Measurements from ENCODE around the gene INPP5B. TPM values are rescaled to one million over a fixed set of nuclear protein-coding genes. Genes with fewer than 3 reads are reported as not detected.

Gene INPP5B
- total RNA-seq, result 10 to 100 TPM in 2 of 4 donors, 1 to 10 TPM in 2; 6.7 to 12.8 (median 9.3) TPM
- 1 to 10 TPM; 3.8 to 6.6 (median 4.5) TPM for polyA plus RNA-seq
- long read RNA-seq, donor 1, result 0 reads
- long read RNA-seq, donor 2, partial matches to known transcripts, result 2 of 4 reads
- long read RNA-seq, donor 2, other reads (novel, unspliced or antisense), result 0 of 4 reads

DNA sequence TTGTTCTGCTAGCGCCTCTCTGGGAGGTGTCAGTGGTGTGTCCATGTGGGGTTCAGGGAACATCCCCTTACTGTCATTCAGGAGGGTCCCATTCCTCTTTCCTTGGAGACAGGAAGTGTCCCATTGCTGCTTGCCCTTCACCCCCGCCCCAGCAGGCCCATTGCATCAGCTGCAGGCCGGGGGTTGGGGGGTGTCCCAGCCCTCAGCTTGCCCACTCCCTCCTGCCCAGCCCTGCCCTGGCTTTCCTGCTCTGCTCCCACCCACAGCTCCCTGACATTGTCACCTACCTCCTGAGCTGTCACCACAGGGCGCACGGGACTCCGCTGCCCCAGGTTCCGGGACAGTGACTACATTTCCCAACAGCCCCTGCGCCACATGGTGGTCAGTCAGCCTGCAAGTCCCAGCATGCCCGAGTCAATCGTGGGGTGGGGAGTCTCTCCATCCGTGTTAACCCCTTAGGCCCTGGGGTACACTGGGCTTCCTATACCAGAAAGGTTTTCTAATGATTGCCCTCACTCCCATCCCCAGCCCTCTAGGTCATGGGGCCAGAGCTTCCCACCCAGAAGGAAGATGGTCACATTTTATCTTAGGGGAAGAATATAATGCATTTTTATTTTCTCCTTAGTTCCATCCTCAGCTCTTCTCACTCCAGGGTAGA is at the start of gene INPP5B:
INPP5B (minus strand) TSS at position 351 of the 658 bp plus-strand sequence. CDS start 745 bp downstream, outside the sequence.
- H3K9me3 ChIP-seq, result no peaks in the 10 kb centered on the region
- ATAC-seq (peak; percentile 86 to 97 (median 94)), DNase-seq (peak; percentile 92 to 94)
- peak within 1 kb of the TSS; percentile 87 for H3K27ac ChIP-seq
- no peak for TF ChIP-seq CTCF (IDR thresholded peaks at IDR 0.05)
- no peaks in the 10 kb centered on the region for H3K27me3 ChIP-seq (ENCODE audit: insufficient read depth in 3 of 3, low read length in 2 of 3)
- 0 to 3% (median 2%) methylated on average over 11 of the region's 11 CpGs for WGBS, 3 donors
- peak within 1 kb of the TSS; percentile 83 for H3K4me3 ChIP-seq
- peaks cover 0 to 34% of the 10 kb centered on the region in 2 donors for H3K36me3 ChIP-seq (ENCODE audit: insufficient read depth in 1 of 2, low read depth in 1 of 2)
- intact Hi-C loops (cut with DNase I), result no loop called here
- peaks cover 9% of the 10 kb centered on the region for H3K4me1 ChIP-seq

DNA sequence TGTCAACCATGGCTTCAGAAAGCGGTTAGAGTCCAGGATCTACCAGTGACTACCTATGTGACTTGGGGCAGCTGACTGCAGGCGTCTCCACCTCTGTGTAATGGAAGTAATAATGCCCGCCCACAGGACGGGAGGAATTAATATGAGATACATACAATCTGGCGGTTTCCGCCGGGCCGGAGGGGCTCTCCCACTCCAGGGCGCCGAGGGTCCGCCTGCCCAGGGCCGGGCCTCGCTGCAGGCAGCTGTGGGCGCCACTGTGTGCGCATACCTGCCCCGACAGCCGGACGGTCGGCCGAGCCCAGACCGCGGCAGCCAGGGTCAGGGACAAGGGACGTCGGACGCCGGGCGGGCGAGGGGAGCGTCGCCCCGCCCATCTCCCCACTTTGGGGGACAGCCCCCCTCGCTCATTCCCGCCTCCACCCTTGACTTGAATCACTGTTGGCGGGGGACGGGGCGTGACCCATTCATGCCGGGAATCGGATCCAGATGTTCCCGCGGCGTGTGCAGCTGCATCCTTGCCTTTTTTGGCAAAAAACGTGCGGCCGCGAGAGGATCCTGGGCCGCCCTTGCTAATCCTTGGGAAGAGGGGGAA is 49.0 kb upstream of the INPP5B start:
- no peaks in the 10 kb centered on the region for H3K27me3 ChIP-seq (ENCODE audit: insufficient read depth in 3 of 3, low read length in 2 of 3)
- TF ChIP-seq CTCF (IDR thresholded peaks at IDR 0.05), result no peak
- DNase-seq (peak; percentile 91 to 93), ATAC-seq (peak; percentile 13 to 36 (median 29))
- intact Hi-C loops (cut with DNase I), result no loop called here
- peaks cover 0 to 35% of the 10 kb centered on the region in 2 donors for H3K36me3 ChIP-seq (ENCODE audit: insufficient read depth in 1 of 2, low read depth in 1 of 2)
- H3K4me1 ChIP-seq, result peaks cover 42% of the 10 kb centered on the region
- WGBS, 3 donors, result 1 to 10% (median 6%) methylated on average over 45 to 46 of the region's 46 CpGs
- H3K9me3 ChIP-seq, result no peaks in the 10 kb centered on the region
- H3K27ac ChIP-seq, result peak overlapping the region; percentile 88
- H3K4me3 ChIP-seq, result peak overlapping the region; percentile 60

GRCh38 chr1:37994886-37995566 is 48.2 kb upstream of the INPP5B start:
- H3K36me3 ChIP-seq (ENCODE audit: insufficient read depth in 1 of 2, low read depth in 1 of 2), result peaks cover 0 to 32% of the 10 kb centered on the region in 2 donors
- DNase-seq, result peak in 1 of 2 donors; percentile 46
- H3K9me3 ChIP-seq, result no peaks in the 10 kb centered on the region
- TF ChIP-seq CTCF (IDR thresholded peaks at IDR 0.05), result no peak
- intact Hi-C loops (cut with DNase I), result no loop called here
- H3K4me1 ChIP-seq, result peaks cover 39% of the 10 kb centered on the region
- H3K27ac ChIP-seq, result peak overlapping the region; percentile 88
- WGBS, 3 donors, result 48 to 66% (median 49%) methylated on average over 11 of the region's 11 CpGs
- H3K4me3 ChIP-seq, result peak overlapping the region; percentile 60
- no peaks in the 10 kb centered on the region for H3K27me3 ChIP-seq (ENCODE audit: insufficient read depth in 3 of 3, low read length in 2 of 3)
- no peak for ATAC-seq

GRCh38 chr1:37989361-37989930 is 42.6 kb upstream of the INPP5B start:
- Histone ChIP-seq H3K27ac (peak overlapping the region; percentile 76), H3K36me3 (ENCODE audit: insufficient read depth in 1 of 2, low read depth in 1 of 2) (peaks cover 5 to 37% of the 10 kb centered on the region in 2 donors), H3K9me3 (no peaks in the 10 kb centered on the region), H3K27me3 (ENCODE audit: insufficient read depth in 3 of 3, low read length in 2 of 3) (no peaks in the 10 kb centered on the region), H3K4me3 (peak overlapping the region; percentile 76), H3K4me1 (peaks cover 27% of the 10 kb centered on the region)
- 0% methylated on average over 30 of the region's 30 CpGs for WGBS, 3 donors
- DNase-seq (peak; percentile 40 to 75), ATAC-seq (peak; percentile 10 to 20 (median 12))
- TF ChIP-seq CTCF (IDR thresholded peaks at IDR 0.05), result no peak
- intact Hi-C loops (cut with DNase I), result no loop called here

All from psoas muscle (tissue), 8 donors.